Suprapubic skin (tissue), 4 donors: ENCODE measurements around the gene UGGT1.

Source experiments
- CTCF ChIP-seq, 2 donors: fragments of 200-600 bp in 1 of 2; fragments of 450-650 bp in 1 of 2; sonication (generic) in 1 of 2; IDR thresholded peaks; one replicate each; pipeline ENCODE4 v1.5.1; 2016 to 2019; ENCODE audit warnings: antibody characterized with exemption in 2 of 2, mild to moderate bottlenecking in 1 of 2, moderate library complexity in 1 of 2
- EP300 ChIP-seq: sonication (generic); formaldehyde crosslinking; IDR thresholded peaks from one replicate; pipeline ENCODE4 v1.6.1; 2017; ENCODE audit warnings: antibody characterized with exemption
- POLR2A ChIP-seq, 2 donors: fragments of 450-650 bp; IDR thresholded peaks; one replicate each; pipeline ENCODE4 v1.6.1; 2017; ENCODE audit warnings: antibody characterized with exemption in 2 of 2, mild to moderate bottlenecking in 2 of 2, moderate library complexity in 2 of 2
- POLR2AphosphoS5 ChIP-seq, 3 donors: sonication (generic); formaldehyde crosslinking; IDR thresholded peaks; one replicate each; pipeline ENCODE4 v1.6.1; 2017; ENCODE audit warnings: antibody characterized with exemption in 3 of 3

- TF ChIP-seq POLR2A (IDR thresholded peaks at IDR 0.05), result no peak
- no peak for TF ChIP-seq POLR2AphosphoS5 (IDR thresholded peaks at IDR 0.05)
- TF ChIP-seq CTCF (IDR thresholded peaks at IDR 0.05), result no peak
- no peak for TF ChIP-seq EP300
These were observed 54.7 kb downstream of the UGGT1 start for GRCh38 chr2:128145651-128146050.
